Smooth muscle cell of the brain vasculature (primary cell): ENCODE results near the gene CARMIL1.
"Not testable (repeated sequence)": the region's sequence is repeated elsewhere in the genome, so short reads cannot be mapped to it uniquely, and the experiment has no call there.

Experiments used
- DNase-seq: peaks from one replicate; pipeline ENCODE4 v3.0.0-alpha.2; 2012; ENCODE audit warnings: low read depth, low spot score

CARMIL1 gene

DNA sequence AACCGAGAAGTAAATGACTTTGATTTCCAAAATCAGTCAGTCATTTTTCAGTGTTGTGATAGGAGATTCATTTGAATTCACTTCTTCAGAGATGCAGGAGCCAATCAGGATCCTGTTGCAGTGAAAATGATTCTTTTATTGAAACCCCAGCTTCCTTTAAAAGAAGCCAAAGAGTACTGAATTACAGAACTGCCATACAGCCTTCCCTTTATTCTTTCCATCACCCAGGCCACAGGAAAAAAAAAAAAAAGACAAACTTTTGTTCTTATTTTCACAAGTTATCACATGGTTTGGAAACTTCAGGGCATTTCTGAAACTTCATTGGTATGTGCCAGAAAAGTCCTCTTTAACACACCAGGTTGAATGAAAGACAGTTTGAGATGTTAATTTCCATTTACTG is 1.8 kb upstream of the CARMIL1 start:
- DNase-seq: no peak

DNA sequence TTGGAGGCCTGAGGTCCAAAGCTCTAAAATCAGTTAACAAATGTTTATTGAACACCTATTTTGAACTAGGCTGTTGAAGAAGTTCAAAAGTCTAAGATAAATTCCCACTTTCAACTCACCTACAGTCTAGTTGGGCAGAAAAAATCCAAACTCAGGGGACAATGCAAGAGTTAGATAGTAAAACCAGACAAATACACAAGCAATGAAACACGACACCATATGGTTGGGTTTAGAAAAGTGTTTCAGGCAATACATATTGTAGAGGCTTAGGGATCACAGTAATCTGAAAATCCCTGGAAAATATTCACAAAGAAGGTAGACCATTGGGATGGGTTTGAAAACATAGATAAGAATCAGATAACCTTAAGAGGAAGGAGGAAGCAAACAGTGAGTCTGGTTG is 1.3 kb upstream of the CARMIL1 start:
- no peak for DNase-seq

DNA sequence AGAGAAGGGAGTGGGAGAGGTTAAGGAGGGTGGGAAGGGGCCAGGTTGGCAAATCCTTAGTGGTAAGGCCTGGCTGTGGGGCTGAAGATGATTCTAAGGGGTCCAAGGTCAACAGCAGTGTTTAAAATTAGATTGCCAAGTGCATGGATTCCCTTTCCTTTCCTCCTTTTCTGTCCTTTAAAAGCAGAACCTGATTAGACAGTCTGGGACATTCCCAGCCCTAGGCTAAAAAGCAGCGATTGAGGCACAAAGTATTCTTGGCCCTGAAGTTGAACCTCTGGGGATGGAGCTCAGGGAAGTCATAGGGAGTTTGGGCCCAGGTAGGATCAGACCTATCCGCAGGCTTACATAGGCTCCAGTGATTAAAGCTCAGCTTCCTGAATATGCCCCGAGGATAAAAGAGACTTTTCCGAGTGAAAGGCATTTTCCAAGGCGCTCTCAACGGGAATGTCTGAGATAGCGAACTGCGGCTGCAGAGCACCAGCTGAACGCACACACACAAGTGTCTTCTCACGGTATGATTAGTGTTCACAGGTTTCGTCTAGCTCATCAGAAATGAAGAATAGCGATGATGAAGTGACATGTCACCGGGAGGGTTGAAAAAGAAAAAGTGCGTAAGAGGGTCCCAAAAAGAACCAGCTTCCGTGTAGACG is 787 bp upstream of the CARMIL1 start:
- DNase-seq: no peak

DNA sequence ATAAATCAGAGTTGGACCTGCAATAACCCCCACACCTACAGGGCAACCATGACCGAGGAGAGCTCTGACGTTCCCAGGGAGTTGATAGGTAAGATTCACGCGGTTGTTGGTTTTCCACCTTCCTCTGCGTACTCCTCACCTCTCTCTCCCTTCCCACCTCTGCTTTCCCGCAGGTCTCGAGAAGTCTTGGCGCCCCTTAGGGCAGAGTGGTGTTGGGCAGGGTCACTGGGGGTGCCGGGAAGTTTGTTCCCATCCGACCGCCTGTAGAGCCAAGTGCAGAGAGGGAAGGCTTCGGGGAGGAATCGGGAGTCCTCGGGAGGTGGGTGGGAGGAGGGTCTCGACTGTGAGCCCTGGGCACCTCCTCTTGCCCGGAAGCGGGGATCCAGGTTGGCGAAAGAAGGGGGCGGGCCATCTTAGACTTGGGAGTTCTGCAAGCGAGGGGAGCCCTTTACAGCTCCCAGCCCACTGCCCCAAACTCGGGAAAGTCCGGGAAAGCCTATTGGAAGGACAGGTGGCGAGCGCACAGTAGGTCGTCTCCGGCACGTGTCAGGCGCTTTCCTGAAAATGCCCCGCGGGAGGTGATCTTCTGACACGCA is 672 bp downstream of the CARMIL1 start:
- no peak for DNase-seq

DNA sequence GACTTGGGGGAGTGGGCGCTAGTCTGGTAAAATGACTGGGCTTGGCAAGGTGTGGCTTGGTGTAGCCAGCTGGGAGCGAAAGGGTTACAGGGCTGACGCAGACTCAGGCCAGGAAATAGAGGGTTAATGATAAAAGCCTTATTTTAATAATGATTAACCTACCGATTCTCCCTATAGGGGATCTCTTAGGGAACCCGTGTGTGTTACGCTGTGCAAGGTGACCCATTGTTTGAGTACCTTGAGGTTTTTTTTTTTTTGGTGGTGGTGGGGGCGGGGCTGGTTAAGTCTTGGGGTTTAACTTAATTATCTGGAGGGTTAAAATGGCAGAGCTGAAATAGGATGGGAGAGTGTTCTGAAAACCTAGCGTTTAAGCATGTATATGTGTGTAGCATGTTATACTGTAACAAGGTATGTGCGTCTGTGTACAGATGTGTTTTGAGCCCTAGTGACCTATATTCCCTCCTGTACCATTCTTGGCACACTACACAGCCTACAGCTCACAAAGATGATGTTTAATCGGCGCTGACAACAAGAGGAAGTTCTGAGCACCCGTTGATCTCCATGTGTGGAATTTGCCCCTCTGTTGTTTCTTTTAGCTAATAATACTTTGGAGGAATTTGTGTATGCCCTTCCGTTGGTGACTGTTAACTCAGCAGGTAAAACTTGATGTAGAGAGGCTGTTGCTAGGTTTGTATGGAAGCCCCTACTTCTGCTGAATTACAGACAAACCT is 1.3 kb downstream of the CARMIL1 start:
- no peak for DNase-seq

DNA sequence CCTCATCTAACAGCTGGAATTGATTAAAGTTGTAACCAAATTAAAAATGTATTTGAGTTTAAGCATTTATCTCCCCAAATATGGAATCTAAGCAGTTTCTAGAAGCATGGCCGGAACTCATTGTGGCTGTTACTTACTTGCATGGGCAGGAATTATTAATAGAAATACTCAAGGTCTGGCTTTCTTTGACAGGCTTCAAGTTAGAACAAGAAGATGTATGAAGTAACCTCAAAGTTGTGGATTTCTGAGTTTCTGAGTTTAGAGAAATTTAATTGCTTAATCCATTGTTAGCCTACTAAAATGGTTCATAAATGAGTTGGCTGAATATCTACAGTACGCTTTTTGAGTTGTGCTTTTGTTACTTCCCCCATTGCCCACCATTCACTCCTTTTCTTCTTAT is 7.7 kb downstream of the CARMIL1 start:
- DNase-seq: no peak

DNA sequence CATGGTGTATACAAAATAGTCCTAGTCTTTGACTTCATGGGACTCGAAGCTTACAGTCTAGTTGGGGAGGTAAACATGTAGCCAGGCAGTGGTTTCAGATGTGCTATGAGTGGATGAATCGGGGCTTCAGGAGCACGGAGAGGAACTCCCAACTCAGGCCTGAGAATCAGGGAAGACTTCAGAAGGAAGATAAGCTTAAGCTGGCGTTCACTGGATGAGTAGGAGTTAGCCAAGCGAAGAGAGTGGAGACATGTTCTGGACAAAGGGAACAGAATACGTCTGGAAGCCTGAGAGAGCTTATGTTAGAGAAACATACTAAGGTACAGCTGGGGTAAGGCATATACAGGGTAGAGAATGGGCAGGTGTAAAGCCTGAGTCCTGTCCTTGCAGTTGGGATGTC is 8.8 kb downstream of the CARMIL1 start:
- DNase-seq: no peak

DNA sequence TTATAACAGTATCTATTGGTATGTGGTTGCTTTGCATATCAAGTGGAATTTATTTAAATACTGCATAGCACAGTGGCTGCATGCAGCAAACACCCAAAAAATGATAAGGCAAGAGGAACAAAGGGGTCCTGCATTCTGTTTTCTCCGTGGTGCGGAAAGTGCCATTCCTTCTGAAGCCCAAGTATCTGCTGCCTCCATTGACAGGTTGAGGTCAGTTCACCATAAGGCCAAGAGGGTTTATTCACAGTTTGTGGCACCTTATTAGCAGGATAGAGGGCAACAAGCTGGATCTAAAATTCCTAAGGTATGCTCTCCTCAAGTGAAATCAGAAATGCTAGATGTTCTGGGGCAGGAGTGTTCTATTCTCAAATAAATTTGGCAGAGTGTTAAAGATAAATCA is 9.3 kb downstream of the CARMIL1 start:
- DNase-seq: no peak

DNA sequence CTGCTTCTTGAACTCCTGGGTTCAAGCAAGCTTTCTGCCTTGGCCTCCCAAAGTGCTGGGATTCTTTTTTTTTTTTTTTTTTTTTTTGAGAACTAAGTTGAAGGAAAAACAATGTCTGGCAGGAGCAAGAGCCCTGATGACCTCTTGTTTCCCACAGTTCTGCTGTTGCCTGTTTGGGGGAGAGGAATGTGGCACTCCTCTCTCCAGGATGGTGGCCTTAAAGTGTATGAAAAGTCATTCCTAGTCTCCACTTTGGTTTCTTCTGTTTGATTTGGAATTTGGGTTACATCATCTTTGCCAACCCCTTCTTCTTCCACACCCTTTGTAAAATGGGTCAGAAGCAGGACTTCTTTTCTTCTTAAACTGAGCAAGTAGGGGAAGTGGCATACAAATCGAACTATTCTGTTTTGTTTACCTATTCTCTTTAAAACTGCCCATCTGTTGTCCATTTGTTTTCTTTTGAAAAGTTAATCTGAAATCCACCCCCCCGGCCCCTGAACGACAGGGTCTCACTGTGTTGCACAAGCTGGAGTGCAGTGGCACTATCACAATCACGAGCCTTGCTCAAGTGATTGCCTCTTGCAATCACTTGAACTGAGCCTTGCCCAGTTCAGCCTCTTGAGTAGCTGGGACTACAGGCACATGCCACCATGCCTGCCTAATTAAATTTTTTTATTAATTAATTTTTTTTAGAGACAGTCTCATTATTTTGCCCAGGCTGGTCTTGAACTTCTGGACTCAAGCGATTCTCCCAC is 11.3 kb downstream of the CARMIL1 start:
- no peak for DNase-seq

DNA sequence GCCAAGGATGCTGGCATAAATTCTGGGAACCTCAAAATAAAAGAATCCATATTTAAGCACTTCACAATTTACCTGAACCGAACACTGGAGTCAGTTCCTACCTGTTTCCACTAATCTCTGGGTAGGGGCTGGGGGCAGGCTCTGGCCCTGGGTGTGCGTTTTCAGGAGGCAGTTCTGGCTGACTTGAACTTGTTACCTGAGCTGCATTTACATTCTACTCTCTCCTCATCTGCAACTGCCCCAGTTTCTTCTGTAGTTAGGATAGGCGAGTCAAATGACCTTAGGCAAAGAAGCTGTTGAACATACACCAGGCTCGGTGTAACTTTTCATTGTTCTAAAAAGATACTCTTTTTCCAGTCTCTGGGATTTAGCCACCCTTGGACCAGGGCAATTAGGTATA is 13.2 kb downstream of the CARMIL1 start:
- DNase-seq: no peak

DNA sequence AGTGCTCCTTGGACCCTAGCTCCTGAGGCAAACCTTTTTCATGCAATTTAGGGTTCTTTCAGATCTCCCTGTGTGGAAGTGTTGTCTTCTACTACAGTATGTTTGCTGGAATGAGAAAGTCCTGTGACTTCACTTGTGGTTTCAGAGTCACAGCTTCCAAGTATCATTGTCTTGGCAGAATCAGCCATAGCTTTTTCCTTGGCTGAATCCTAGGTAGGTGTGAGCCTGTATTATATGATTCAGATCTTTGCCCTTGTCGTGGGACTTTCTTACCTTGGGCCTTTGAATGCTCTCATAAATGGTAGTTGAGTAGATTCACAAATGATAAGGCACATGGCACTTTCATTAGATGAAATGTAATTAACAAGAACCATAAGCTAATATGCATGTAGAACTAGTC is 16.5 kb downstream of the CARMIL1 start:
- no peak for DNase-seq

DNA sequence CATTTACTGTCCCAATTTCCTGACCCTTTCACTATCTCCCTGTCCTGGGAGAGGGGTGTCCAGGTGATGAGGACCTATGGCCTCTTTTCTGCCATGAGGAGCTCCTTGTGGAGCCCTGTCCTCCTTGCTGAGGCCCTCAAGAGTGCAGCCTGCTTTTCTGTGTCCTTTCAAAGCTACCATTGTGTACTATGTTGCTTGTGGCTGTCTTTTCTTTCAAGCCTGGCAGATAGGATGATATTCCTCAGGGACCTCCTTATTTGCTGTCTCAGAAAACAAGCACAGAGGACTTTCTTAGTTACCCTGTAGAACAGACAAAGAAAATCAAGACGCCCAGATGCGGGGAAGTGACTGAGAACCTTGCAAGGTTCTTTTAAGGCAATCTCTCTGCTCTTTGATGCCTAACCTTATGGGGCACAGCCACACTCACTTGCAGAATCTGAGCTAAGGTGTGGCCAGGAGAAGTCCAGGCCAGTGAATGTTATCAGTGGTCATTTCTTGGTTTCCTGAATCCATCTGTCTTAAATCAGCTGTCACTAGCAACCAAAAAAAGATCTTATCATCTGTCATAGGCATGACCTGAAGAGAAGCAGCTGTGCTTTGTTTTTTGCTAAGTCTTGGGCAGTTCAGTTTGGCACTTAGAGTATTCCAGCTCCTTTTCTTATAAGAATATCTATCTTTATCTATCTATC is 17.2 kb downstream of the CARMIL1 start:
- no peak for DNase-seq

DNA sequence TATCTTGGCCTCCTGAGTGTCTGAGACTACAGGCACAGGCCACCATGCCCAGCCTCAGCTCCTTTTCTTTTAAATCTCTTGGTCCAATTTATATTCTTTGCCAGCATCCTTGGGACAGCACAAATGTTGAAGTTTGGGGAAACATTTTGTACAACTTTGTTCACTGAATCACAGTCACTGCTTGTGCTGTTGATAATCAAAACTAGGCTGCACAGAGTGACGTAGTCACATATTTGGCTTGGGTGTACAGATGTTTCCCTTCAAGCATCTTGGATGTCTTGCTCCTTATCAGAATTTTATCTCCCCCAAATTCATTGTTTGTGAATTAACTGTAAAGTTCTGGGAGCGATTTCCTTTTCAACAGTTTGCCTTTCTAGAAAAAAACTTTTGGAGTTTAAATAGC is 17.9 kb downstream of the CARMIL1 start:
- no peak for DNase-seq

DNA sequence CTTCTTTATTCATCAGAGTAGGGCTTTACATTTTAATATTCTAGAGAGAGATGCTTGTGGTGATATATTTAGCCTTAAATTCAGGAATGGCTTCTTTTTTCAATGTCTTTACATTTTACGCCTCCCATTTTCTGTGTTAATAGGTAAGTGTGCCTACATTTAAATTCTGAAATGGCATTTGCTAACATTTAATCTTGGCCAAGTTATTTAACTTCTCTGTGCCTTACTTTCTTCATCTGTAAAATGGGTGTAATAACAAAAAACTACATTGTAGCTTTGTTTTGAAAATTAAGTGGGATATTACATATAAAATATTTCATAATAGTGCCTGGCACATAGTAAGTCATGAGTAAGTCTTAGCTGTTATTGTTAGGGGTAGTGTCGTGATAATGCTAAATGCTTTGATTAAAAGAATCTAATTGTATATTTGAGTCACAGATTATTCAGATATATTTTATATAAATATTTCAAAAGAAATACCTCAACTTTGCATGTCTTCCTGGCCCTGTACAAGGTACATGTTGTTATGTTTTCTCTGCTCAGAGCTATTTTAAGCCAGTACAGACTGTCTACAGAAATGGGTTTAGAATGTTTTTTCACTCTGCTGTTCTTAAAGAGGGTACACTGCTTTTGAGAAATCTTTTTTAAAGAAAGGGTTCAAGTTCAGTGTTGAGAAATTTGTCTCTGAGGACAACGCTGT is 18.8 kb downstream of the CARMIL1 start:
- DNase-seq: no peak

DNA sequence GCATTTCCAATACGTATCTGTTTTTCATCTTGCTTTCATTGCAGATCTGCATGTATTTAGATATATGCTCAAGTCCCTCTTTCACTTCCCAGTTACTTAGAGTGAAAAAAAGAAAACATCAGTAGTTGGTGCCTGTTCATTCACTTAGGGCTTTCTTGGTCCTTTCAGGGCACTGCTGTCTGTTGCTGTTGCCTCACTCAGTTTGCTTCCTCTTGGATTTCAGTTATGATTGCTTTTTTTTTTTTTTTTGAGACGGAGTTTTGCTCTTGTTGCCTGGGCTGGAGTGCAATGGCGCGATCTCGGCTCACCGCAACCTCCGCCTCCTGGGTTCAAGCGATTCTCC is 19.3 kb downstream of the CARMIL1 start:
- DNase-seq: not testable (repeated sequence)

DNA sequence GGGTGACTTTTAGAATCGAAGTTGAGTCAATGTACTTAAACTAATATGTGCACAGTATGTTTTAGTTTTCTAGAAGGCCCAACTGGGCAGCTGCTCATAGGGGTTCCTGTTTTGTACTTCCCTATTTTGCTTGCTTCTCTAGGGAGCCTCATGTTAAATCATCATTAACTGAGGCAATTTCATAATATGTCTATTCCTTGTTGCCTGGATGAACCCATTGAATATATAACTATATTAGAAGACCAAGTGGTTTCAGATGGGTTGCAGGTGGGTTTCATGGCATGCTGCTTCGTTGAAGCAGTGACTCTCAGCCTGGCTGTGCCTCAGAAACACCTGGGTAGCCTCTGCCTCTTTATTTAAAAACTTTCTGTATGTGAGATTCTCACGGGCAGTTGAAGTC is 22.2 kb downstream of the CARMIL1 start:
- no peak for DNase-seq

DNA sequence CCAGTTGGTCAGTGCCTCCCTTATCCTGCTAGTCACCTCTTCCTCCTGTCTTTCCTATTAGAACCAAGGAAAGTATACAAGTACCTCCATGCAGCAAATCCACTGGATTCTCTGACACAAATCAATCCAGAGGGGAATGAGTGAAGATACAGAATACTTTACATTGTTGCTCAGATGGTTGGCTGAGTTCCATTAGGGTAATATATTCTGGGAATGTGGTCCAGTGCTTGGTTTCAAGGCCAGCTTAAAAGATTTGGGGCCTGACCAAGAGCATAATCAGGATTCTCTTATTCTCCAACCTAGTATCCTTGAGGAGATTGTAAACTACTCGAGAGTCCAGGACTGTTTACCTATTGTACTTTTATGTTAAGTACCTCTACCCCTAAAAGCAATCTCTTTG is 23.0 kb downstream of the CARMIL1 start:
- no peak for DNase-seq

DNA sequence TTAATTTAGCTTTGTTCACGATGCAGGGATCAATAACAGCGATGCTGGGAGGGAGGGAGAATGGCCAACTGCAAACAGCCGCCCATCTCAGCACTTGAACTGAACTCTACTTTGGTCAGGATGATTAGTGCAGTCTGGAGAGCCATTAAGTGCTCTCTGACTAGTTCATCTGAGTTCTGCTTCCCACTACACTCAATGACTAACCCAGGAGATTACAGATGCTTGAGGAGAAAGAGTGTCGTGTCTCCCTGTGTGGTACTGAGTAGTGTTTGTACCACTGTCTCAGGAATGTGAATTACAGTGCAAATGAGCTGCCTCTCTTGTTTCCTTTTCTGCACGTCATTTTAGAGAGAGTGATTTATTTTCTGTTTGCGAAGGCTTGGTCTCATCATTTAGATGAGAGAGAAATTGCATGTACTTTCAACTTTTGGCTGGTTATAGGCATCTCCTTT is 23.5 kb downstream of the CARMIL1 start:
- DNase-seq: no peak

DNA sequence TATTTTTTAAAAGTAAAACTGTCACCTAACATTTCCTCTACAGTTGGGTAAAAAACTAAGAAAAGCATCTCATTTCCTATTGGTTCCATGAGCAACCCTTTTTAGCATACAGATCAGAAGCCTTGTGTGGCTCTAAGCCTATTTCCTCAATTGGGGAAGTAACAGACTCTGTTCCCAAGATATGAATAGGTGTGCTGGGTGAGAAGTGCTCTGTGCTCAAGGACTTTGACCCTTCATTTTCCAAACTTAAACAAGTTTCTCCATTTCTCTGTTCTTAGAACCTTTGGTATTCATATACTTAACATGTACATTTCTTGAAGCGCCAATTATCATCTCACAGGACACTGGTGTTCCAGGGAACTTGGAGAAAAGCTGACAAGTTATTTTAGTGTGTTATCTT is 24.1 kb downstream of the CARMIL1 start:
- no peak for DNase-seq

DNA sequence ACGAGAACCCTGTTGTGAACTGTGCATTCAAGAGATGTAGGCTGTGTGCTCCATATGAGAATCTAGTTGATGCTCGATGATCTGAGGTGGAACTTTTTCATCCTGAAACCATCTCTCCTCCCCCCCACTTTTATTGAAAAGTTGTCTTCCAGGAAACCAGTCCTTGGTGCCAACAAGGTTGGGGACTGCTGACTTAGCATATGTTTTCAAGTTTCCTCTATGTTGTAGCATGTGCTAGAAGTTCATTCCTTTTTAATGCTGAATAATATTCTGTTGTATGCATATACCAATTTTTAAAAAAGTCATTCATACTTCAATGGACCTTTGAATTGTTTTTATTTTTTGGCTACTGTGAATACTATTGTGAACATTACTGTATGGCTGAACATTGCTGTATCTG is 27.2 kb downstream of the CARMIL1 start:
- no peak for DNase-seq

DNA sequence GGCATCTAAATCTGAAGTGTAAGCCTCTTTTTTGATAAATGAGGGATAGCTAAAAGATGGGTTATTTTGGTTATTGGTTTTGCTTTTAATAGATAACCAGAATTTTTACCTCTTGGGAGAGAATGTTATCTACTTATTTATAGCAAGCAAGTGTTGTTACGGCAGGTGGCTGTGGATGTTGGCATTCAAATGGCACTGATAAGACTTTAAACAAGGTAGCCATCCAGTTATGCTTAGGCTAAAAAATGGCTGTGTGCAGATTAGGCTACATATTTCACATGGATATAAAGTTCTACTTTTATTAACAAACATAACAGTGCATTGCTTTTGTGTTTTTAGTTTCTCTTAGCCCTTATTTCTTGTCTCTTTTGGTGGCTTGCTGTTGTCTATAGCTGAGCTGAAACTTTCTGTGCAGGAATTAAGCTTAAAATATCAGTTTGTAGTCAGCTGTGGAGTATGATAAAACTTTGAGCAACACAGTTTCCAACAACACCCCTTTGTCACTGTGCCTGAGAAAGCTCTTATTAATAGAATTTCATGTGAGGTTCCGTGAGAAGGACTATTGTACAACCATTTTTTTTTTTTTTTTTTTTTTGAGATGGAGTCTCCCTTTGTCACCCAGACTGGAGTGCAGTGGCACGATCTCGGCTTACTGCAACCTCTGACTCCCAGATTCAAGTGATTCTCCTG is 28.8 kb downstream of the CARMIL1 start:
- no peak for DNase-seq
